Karpas-422 (cell line): Measurements from ENCODE around the gene TSC22D3. TPM values are rescaled to one million over a fixed set of nuclear protein-coding genes. Genes with fewer than 3 reads are reported as not detected.
A peak's percentile ranks its signal among the peaks of the same experiment; 100 is the strongest.
"Not testable (repeated sequence)": the region's sequence is repeated elsewhere in the genome, so short reads cannot be mapped to it uniquely, and the experiment has no call there.

Experiments used
- DNase-seq: peaks from one replicate; pipeline ENCODE4 v3.0.0-alpha.2; 2015
- H2AFZ ChIP-seq: fragments of 200-600 bp; sonication (generic); 2 replicates; pipeline ENCODE4 v1.6.1; 2014; ENCODE audit warnings: antibody characterized with exemption, low read length, mixed read lengths
- H3K27ac ChIP-seq: fragments of 200-600 bp; sonication (generic); 2 replicates; pipeline ENCODE4 v1.5.1; 2014; ENCODE audit warnings: mild to moderate bottlenecking, low read length, moderate library complexity
- H3K27me3 ChIP-seq: fragments of 200-600 bp; sonication (generic); 2 replicates; pipeline ENCODE4 v1.6.1; 2014; ENCODE audit warnings: low read length, mixed read lengths
- H3K36me3 ChIP-seq: fragments of 200-600 bp; sonication (generic); 2 replicates; pipeline ENCODE4 v1.6.1; 2014; ENCODE audit warnings: low read length, mixed read lengths; ENCODE audit not compliant: insufficient read depth
- H3K4me1 ChIP-seq: fragments of 200-600 bp; sonication (generic); 2 replicates; pipeline ENCODE4 v1.6.1; 2014; ENCODE audit warnings: mild to moderate bottlenecking, low read length, mixed read lengths
- H3K4me2 ChIP-seq: fragments of 200-600 bp; sonication (generic); 2 replicates; pipeline ENCODE4 v1.6.1; 2014; ENCODE audit warnings: low read length, low read depth, mild to moderate bottlenecking; ENCODE audit not compliant: poor library complexity, severe bottlenecking
- H3K4me3 ChIP-seq: fragments of 200-600 bp; sonication (generic); 2 replicates; pipeline ENCODE4 v1.5.1; 2014; ENCODE audit warnings: mild to moderate bottlenecking, antibody characterized with exemption, low read length, mixed read lengths
- H3K79me2 ChIP-seq: fragments of 200-600 bp; sonication (generic); 2 replicates; pipeline ENCODE4 v1.6.1; 2014; ENCODE audit warnings: mild to moderate bottlenecking, low read length, mixed read lengths
- H3K9ac ChIP-seq: fragments of 200-600 bp; sonication (generic); 2 replicates; pipeline ENCODE4 v1.6.0; 2014; ENCODE audit warnings: low read length
- H3K9me2 ChIP-seq: fragments of 200-600 bp; sonication (generic), shearing (Covaris generic); replicated peaks from 2 replicates; pipeline ENCODE4 v1.6.0; 2014; ENCODE audit warnings: mild to moderate bottlenecking, low read length, moderate library complexity; ENCODE audit not compliant: insufficient read depth
- H3K9me3 ChIP-seq: fragments of 300-700, 200-600 bp; sonication (generic); 2 replicates; pipeline ENCODE4 v1.6.1; 2014; ENCODE audit warnings: low read length, mixed read lengths
- H4K20me1 ChIP-seq: fragments of 200-600 bp; sonication (generic); 2 replicates; pipeline ENCODE4 v1.6.1; 2014; ENCODE audit warnings: mild to moderate bottlenecking, antibody characterized with exemption, low read length, low read depth; ENCODE audit not compliant: insufficient read depth
- total RNA-seq: library from RNA; depleted of rRNA; stranded (reverse); fragments of >200 nt; shearing (Covaris generic); gene quantifications from 2 replicates; pipeline ENCODE4 v1.2.3, GENCODE V29; 2014; ENCODE audit warnings: low replicate concordance; rRNA removed

Gene TSC22D3
- 266 and 270 TPM in 2 replicates for total RNA-seq

- Histone ChIP-seq H3K4me1 (peaks cover 16% of the 10 kb centered on the region), H3K27ac (no peak within 1 kb of the TSS), H3K4me2 (peak within 1 kb of the TSS; percentile 80), H3K9ac (peak within 1 kb of the TSS; percentile 66), H3K4me3 (peak within 1 kb of the TSS; percentile 66), H3K36me3 (no peaks in the 10 kb centered on the region), H3K9me3 (no peaks in the 10 kb centered on the region), H4K20me1 (no peaks in the 10 kb centered on the region), H3K27me3 (no peaks in the 10 kb centered on the region), H3K9me2 (no peaks in the 10 kb centered on the region), H3K79me2 (no peaks in the 10 kb centered on the region), H2AFZ (peak within 1 kb of the TSS; percentile 84)
- DNase-seq, result peak; percentile 86
These were observed at the start of gene TSC22D3 for GRCh38 chrX:107775734-107776511. Gene TSC22D3, minus strand, starts transcription at chrX:107775787. Its CDS starts 368 bp downstream, at chrX:107775419.

- no peak overlapping the region for H2AFZ ChIP-seq
- H3K27ac ChIP-seq, result no peak overlapping the region
- H3K4me3 ChIP-seq, result no peak overlapping the region
- H3K27me3 ChIP-seq, result no peaks in the 10 kb centered on the region
- H3K9me3 ChIP-seq, result peaks cover 4% of the 10 kb centered on the region; the same call in 1 of the 2 replicates
- no peaks in the 10 kb centered on the region for H3K36me3 ChIP-seq
- H3K4me2 ChIP-seq, result no peak overlapping the region
- H3K9ac ChIP-seq, result no peak overlapping the region
- no peaks in the 10 kb centered on the region for H3K9me2 ChIP-seq
- no peaks in the 10 kb centered on the region for H4K20me1 ChIP-seq
- DNase-seq, result no peak
- H3K4me1 ChIP-seq, result peaks cover 12% of the 10 kb centered on the region; the same call in 1 of the 2 replicates
- no peaks in the 10 kb centered on the region for H3K79me2 ChIP-seq
These were observed 47.9 kb upstream of the TSC22D3 start for GRCh38 chrX:107823456-107823855.

GRCh38 chrX:107823042-107823441 lies 47.5 kb upstream of the TSC22D3 start:
- no peak overlapping the region for H3K9ac ChIP-seq
- H4K20me1 ChIP-seq, result no peaks in the 10 kb centered on the region
- H2AFZ ChIP-seq, result no peak overlapping the region
- no peaks in the 10 kb centered on the region for H3K9me2 ChIP-seq
- H3K79me2 ChIP-seq, result no peaks in the 10 kb centered on the region
- H3K27me3 ChIP-seq, result no peaks in the 10 kb centered on the region
- H3K4me2 ChIP-seq, result no peak overlapping the region
- DNase-seq, result no peak
- no peak overlapping the region for H3K27ac ChIP-seq
- H3K36me3 ChIP-seq, result no peaks in the 10 kb centered on the region
- H3K9me3 ChIP-seq, result peaks cover 4% of the 10 kb centered on the region; the same call in 1 of the 2 replicates
- no peak overlapping the region for H3K4me3 ChIP-seq
- peaks cover 12% of the 10 kb centered on the region; the same call in 1 of the 2 replicates for H3K4me1 ChIP-seq

- Histone ChIP-seq H3K9ac (no peak overlapping the region), H4K20me1 (no peaks in the 10 kb centered on the region), H3K9me3 (peaks cover 4% of the 10 kb centered on the region; the same call in 1 of the 2 replicates), H3K36me3 (no peaks in the 10 kb centered on the region), H3K27ac (no peak overlapping the region), H3K9me2 (no peaks in the 10 kb centered on the region), H3K4me1 (no peaks in the 10 kb centered on the region), H2AFZ (no peak overlapping the region), H3K79me2 (no peaks in the 10 kb centered on the region), H3K27me3 (no peaks in the 10 kb centered on the region), H3K4me3 (no peak overlapping the region), H3K4me2 (no peak overlapping the region)
- no peak for DNase-seq
These were observed 43.4 kb upstream of the TSC22D3 start for GRCh38 chrX:107818900-107819521.

- H3K36me3 ChIP-seq, H3K79me2 ChIP-seq, H2AFZ ChIP-seq, H3K4me2 ChIP-seq, H4K20me1 ChIP-seq, H3K27me3 ChIP-seq, H3K4me1 ChIP-seq, H3K9me3 ChIP-seq, H3K9me2 ChIP-seq, DNase-seq, H3K4me3 ChIP-seq, H3K27ac ChIP-seq, H3K9ac ChIP-seq: not testable (repeated sequence)
These were observed 34.5 kb upstream of the TSC22D3 start for GRCh38 chrX:107810053-107810452.

GRCh38 chrX:107805179-107805578 lies 29.6 kb upstream of the TSC22D3 start:
- no peaks in the 10 kb centered on the region for H4K20me1 ChIP-seq

GRCh38 chrX:107804427-107804826 lies 28.8 kb upstream of the TSC22D3 start:
- no peak for DNase-seq
- no peaks in the 10 kb centered on the region for H3K36me3 ChIP-seq
- H3K79me2 ChIP-seq, result no peaks in the 10 kb centered on the region
- H3K9me3 ChIP-seq, result peaks cover 4% of the 10 kb centered on the region; the same call in 1 of the 2 replicates
- H3K27ac ChIP-seq, result no peak overlapping the region
- no peaks in the 10 kb centered on the region for H3K9me2 ChIP-seq
- no peaks in the 10 kb centered on the region for H4K20me1 ChIP-seq
- no peak overlapping the region for H3K4me2 ChIP-seq
- no peak overlapping the region for H3K9ac ChIP-seq
- no peak overlapping the region for H3K4me3 ChIP-seq
- H2AFZ ChIP-seq, result no peak overlapping the region
- no peaks in the 10 kb centered on the region for H3K4me1 ChIP-seq
- no peaks in the 10 kb centered on the region for H3K27me3 ChIP-seq

More at GRCh38 chrX:107805179-107805578, 29.6 kb upstream of the TSC22D3 start:
- H3K9ac ChIP-seq, result no peak overlapping the region
- H3K79me2 ChIP-seq, result no peaks in the 10 kb centered on the region
- H3K27me3 ChIP-seq, result no peaks in the 10 kb centered on the region
- no peaks in the 10 kb centered on the region for H3K4me1 ChIP-seq
- H3K4me3 ChIP-seq, result no peak overlapping the region
- no peak overlapping the region for H2AFZ ChIP-seq
- H3K9me3 ChIP-seq, result peaks cover 4% of the 10 kb centered on the region; the same call in 1 of the 2 replicates
- H3K4me2 ChIP-seq, result no peak overlapping the region
- no peaks in the 10 kb centered on the region for H3K36me3 ChIP-seq
- no peak for DNase-seq
- no peaks in the 10 kb centered on the region for H3K9me2 ChIP-seq
- H3K27ac ChIP-seq, result no peak overlapping the region

GRCh38 chrX:107787827-107788226 lies 12.2 kb upstream of the TSC22D3 start:
- Histone ChIP-seq H3K4me2 (no peak overlapping the region), H3K4me1 (no peaks in the 10 kb centered on the region), H3K27me3 (no peaks in the 10 kb centered on the region), H3K9me3 (no peaks in the 10 kb centered on the region), H3K9me2 (no peaks in the 10 kb centered on the region), H3K9ac (no peak overlapping the region), H4K20me1 (no peaks in the 10 kb centered on the region), H3K36me3 (no peaks in the 10 kb centered on the region), H2AFZ (no peak overlapping the region), H3K79me2 (no peaks in the 10 kb centered on the region), H3K27ac (no peak overlapping the region), H3K4me3 (no peak overlapping the region)
- no peak for DNase-seq
